Measurements from ENCODE around the gene RNF169.

- TF ChIP-seq CTCF (IDR thresholded peaks at IDR 0.05) (no peak), POLR2A (IDR thresholded peaks at IDR 0.05) (no peak), EP300 (IDR thresholded peaks at IDR 0.05) (no peak)
Observed at GRCh38 chr11:74734559-74734925, 14.1 kb upstream of the RNF169 start.

Data from ovary (tissue), 3 donors.